Effector memory CD4-positive, alpha-beta T cell (primary cell): ENCODE data around the gene RBP2.
"Not testable (repeated sequence)": the region's sequence is repeated elsewhere in the genome, so short reads cannot be mapped to it uniquely, and the experiment has no call there.

Source experiments
- DNase-seq, 3 donors: peaks; one replicate each; pipeline ENCODE4 v3.0.0-alpha.2; 2020
- H3K27ac ChIP-seq: 2 replicates; pipeline ENCODE4 v1.7.0; 2013; ENCODE audit warnings: mild to moderate bottlenecking, low read length, moderate library complexity; ENCODE audit not compliant: insufficient read depth, poor library complexity, severe bottlenecking
- H3K27me3 ChIP-seq: replicated peaks from 2 replicates; pipeline ENCODE4 v1.7.0; 2013; ENCODE audit warnings: mild to moderate bottlenecking, low read length; ENCODE audit not compliant: insufficient read depth, control insufficient read depth, poor library complexity, severe bottlenecking
- H3K36me3 ChIP-seq: 2 replicates; pipeline ENCODE4 v1.7.0; 2013; ENCODE audit warnings: mild to moderate bottlenecking, low read length, moderate library complexity; ENCODE audit not compliant: control insufficient read depth, insufficient read depth
- H3K4me1 ChIP-seq: 2 replicates; pipeline ENCODE4 v1.7.0; 2013; ENCODE audit warnings: low read length, mild to moderate bottlenecking; ENCODE audit not compliant: control insufficient read depth, insufficient read depth, poor library complexity, severe bottlenecking
- H3K4me3 ChIP-seq: 2 replicates; pipeline ENCODE4 v1.7.0; 2013; ENCODE audit warnings: low read length, low read depth, mild to moderate bottlenecking; ENCODE audit not compliant: insufficient read depth, poor library complexity, severe bottlenecking
- H3K9me3 ChIP-seq: 2 replicates; pipeline ENCODE4 v1.7.0; 2013; ENCODE audit warnings: mild to moderate bottlenecking, low read length, moderate library complexity; ENCODE audit not compliant: control insufficient read depth

Gene RBP2

DNA sequence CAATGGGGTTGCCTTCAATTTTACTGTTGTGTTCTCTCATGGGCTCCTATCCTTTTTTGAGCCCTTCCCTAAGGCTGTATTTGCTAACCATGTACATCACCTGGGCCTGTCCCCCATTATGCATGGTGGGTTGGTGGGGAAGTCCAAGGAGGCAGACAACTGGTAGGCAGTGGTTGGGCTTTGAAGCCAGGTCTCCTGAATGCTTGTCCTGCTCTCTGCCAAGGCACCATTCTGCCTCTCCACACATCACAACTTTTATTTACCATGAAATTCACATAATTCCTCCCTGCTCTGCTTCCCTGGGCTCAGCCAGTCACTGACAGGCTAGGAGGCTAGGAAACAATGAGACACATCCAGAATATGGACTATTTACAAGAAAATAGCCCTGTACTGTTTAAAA, 45.8 kb downstream of the RBP2 start:
- no peak for DNase-seq
- Histone ChIP-seq H3K4me3 (no peak overlapping the region), H3K27ac (no peak overlapping the region), H3K36me3 (no peaks in the 10 kb centered on the region), H3K4me1 (no peaks in the 10 kb centered on the region), H3K27me3 (no peaks in the 10 kb centered on the region), H3K9me3 (no peaks in the 10 kb centered on the region)

DNA sequence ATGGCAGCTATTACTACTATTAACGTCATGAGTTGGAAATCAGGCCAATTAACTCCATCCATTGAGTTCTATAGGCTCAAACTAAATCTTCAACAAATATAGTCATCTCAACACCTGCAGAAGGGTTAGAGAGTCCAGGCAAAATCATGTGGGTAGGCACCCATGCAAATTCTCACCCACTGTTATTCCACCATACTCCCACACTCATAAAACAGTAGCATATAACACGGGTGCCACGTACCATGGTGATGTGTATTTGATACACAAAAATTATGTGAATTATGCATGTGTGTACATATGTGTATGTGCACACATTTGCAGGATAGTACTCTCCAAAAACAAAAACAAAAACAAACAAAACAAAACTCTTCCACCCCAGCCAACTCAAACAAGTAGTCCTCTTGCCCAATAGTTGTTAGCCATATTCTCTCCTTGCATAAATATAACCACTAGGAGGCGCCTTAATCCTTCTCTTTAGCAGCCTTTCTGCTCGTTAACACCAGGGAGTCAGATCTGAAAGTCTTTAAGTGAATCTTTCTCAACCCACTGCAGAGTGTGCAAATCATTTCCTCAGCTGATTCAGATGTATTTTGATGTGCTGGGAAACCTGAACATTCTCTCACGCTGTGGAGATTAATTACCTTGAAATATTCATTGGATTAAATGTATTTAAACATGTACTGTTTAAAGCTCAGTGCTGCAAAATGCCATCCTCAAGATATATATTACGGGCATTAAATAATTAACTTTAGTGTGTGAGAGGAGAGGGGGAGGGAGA, 48.8 kb downstream of the RBP2 start:
- no peak overlapping the region for H3K27ac ChIP-seq
- no peaks in the 10 kb centered on the region for H3K9me3 ChIP-seq
- no peak for DNase-seq
- no peak overlapping the region for H3K4me3 ChIP-seq
- H3K36me3 ChIP-seq, result no peaks in the 10 kb centered on the region
- H3K4me1 ChIP-seq, result no peaks in the 10 kb centered on the region
- H3K27me3 ChIP-seq, result no peaks in the 10 kb centered on the region

DNA sequence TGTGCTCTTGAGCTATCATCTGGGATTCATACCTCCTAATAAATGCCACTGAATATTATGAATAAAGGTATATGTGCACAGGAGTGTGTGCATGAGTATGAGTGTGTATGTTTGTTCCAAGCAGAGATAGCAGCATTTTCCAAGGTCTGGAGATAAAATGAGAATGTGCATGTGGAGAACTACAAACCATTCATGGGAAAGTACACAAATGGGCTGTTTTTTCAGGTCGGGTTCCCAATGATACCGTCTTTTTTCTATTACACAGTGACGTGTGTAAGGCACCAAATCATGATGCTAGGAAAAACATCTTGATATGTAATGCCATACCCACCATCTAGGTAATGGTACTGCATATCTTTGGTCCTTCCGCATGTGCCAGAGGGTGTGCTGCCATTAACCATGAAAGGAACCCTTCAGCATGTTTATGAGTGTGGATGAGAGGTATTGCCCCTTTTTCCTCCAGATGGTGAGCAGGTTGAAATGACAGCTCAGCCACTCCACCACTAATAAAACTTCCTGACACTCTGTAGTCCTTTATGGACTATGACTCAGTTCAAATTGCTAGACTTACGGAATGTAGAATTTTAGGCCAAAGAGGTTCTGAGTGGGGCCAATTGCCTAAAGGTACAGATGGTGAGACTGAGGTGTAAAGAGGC, 50.4 kb downstream of the RBP2 start:
- H3K9me3 ChIP-seq, result no peaks in the 10 kb centered on the region
- no peaks in the 10 kb centered on the region for H3K36me3 ChIP-seq
- no peaks in the 10 kb centered on the region for H3K27me3 ChIP-seq
- no peak overlapping the region for H3K4me3 ChIP-seq
- H3K27ac ChIP-seq, result no peak overlapping the region
- no peak for DNase-seq
- no peaks in the 10 kb centered on the region for H3K4me1 ChIP-seq

- no peak for DNase-seq
- Histone ChIP-seq H3K9me3 (no peaks in the 10 kb centered on the region), H3K4me3 (no peak overlapping the region), H3K36me3 (no peaks in the 10 kb centered on the region), H3K27ac (no peak overlapping the region), H3K4me1 (no peaks in the 10 kb centered on the region), H3K27me3 (no peaks in the 10 kb centered on the region)
Measured at GRCh38 chr3:139423232-139423631, 53.1 kb downstream of the RBP2 start.

DNA sequence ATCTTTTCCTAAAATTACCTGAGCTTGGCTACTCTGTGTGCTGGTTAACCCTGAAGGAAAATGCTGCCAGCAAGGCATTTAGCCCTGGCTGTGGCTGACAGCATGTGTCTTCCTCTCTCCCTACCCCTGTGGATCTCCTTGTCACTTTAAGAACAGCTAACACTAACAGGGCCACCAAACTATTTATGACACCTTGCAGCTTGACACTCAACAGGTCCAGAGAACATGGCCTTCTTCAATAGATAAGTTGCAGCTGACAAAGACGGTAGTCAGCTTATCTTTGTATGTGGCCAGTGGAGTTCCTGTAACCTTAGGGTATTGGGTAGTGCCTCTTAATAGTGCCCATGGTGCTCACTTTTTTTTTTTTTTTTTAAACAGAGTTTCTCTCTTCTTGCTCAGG, 54.9 kb downstream of the RBP2 start:
- H3K4me1 ChIP-seq, result no peaks in the 10 kb centered on the region
- no peak overlapping the region for H3K27ac ChIP-seq
- no peaks in the 10 kb centered on the region for H3K36me3 ChIP-seq
- H3K27me3 ChIP-seq, result no peaks in the 10 kb centered on the region
- no peaks in the 10 kb centered on the region for H3K9me3 ChIP-seq
- no peak for DNase-seq
- H3K4me3 ChIP-seq, result no peak overlapping the region

- Histone ChIP-seq H3K36me3 (no peaks in the 10 kb centered on the region), H3K27ac (no peak overlapping the region), H3K27me3 (no peaks in the 10 kb centered on the region), H3K9me3 (no peaks in the 10 kb centered on the region), H3K4me1 (no peaks in the 10 kb centered on the region), H3K4me3 (no peak overlapping the region)
- DNase-seq, result no peak
Measured at GRCh38 chr3:139421040-139421439, 55.3 kb downstream of the RBP2 start.

DNA sequence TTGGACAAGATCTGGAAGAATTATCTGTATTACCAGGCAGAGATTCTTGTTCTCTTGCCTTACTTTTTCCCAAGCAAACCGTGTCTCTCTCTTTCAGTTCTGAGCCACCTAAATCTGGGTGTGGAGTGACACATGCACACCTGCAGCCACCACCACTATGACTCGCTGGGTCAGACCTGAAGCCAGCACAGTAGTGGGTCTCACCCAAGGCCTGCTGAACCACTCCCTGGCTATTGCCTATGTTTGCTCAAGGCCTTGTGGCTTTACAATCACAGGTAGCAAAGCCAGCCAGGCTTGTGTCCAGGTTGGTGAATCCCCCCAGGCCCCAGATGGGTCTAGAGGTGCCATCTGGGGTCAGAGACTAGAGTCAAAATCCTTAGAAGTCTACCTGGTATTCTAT, 58.2 kb downstream of the RBP2 start:
- DNase-seq, result no peak
- Histone ChIP-seq H3K36me3 (no peaks in the 10 kb centered on the region), H3K9me3 (peaks cover 8% of the 10 kb centered on the region)

DNA sequence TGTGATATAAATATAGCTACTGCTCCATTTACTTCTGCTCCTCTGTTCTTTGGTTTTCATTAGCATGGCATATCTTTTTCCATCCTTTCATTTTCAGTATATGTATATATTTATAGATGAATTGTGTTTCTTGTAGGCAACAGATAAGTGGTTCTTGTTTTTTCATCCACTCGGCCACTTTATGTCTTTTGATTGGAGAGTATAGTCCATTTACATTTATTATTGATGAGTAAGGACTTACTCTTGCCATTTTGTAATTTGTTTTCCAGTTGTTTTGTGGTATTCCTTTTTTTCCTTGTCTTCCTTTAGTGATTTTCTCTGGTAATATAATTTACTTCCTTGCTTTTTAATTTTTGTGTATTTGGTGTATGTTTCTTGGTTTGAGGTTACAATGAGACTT, 60.0 kb downstream of the RBP2 start:
- Histone ChIP-seq H3K36me3 (no peaks in the 10 kb centered on the region), H3K9me3 (peaks cover 8% of the 10 kb centered on the region), H3K4me3 (no peak overlapping the region), H3K4me1 (no peaks in the 10 kb centered on the region), H3K27me3 (no peaks in the 10 kb centered on the region), H3K27ac (no peak overlapping the region)
- no peak for DNase-seq

More for the DNA sequence above, 58.2 kb downstream of the RBP2 start:
- no peak overlapping the region for H3K4me3 ChIP-seq
- H3K27ac ChIP-seq, result no peak overlapping the region
- no peaks in the 10 kb centered on the region for H3K27me3 ChIP-seq
- no peaks in the 10 kb centered on the region for H3K4me1 ChIP-seq

DNA sequence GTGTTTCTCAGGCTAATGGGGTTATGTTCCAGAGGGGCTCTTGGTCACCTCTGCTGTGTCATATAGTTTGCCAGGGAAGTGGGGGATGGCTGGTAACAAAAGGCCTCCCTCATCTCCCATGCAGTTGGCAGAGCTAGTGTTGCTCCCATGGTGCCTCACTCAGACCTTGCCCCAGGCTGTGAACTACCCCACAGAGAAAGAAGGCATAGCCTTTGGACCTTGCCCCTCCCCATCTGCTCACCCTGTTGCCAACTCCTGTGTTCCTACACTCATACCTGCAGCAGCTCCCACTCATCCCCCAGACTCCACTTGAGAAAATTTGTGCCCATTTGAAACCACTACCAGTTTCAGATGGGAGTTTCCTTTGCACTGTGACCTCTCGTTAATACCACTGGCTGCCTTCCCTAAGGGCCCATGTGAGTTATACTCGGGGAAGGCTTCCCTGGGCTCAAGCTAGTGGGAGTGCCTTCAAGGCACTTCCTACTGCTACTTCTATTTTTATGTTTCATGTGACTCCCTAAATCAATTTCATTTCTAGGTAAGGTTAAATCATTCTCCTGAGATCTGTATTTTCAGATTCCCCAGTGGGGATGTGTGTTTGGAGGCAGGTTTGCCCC, 61.6 kb downstream of the RBP2 start:
- Histone ChIP-seq H3K36me3 (no peaks in the 10 kb centered on the region), H3K4me3 (no peak overlapping the region), H3K27ac (no peak overlapping the region), H3K4me1 (no peaks in the 10 kb centered on the region), H3K27me3 (no peaks in the 10 kb centered on the region), H3K9me3 (peaks cover 8% of the 10 kb centered on the region)
- DNase-seq, result no peak

GRCh38 chr3:139412891-139413290, 63.4 kb downstream of the RBP2 start:
- not testable (repeated sequence) for H3K9me3 ChIP-seq, H3K36me3 ChIP-seq, DNase-seq, H3K27ac ChIP-seq, H3K27me3 ChIP-seq, H3K4me3 ChIP-seq, H3K4me1 ChIP-seq
